ENCODE measurements around the gene PDZD2. TPM values are rescaled to one million over a fixed set of nuclear protein-coding genes. Genes with fewer than 3 reads are reported as not detected.

PDZD2 gene
- total and polyA plus RNA-seq, 2 donors (not counting 3 experiments of a cell fraction or from before 2014, with no cell fraction given) = 0.66 to 6.9 TPM

DNA sequence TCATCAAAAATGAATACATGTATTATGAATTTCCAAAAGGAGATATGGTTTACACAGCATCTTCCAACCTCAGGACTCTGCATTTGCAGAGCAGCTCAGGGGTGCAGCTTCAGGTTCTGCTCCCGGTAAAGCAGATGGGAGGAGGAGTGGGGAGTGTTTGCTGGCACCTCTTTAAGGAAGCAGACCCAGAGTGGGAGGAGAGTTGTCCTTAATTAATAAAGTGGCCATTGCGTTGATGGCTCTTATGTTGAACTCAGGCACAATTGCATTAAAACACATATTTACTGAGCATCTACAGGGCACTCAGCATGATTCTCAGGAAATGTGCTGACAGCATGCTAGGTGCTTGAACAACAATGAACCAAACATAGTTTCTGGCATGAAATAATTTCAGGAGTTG is 121.0 kb downstream of the PDZD2 start:
- Histone ChIP-seq H3K9ac (replicated peaks; ENCODE audit: extremely low read depth, insufficient read depth, low read length) (no peak overlapping the region), H3K9me3 (replicated peaks; ENCODE audit: control insufficient read depth, insufficient read depth, low read length) (no peaks in the 10 kb centered on the region), H3K27ac (ENCODE audit: insufficient read depth, low read depth, low read length) (no peak overlapping the region), H3K27me3 (ENCODE audit: control insufficient read depth in 2 of 2, insufficient read depth in 2 of 2, low read length in 2 of 2) (no peaks in the 10 kb centered on the region), H3K9me1 (replicated peaks; ENCODE audit: control insufficient read depth, extremely low read depth, insufficient read depth, low read length) (no peaks in the 10 kb centered on the region), H4K20me1 (replicated peaks; ENCODE audit: control insufficient read depth, extremely low read depth, insufficient read depth, low read length) (no peaks in the 10 kb centered on the region), H3K4me1 (ENCODE audit: control insufficient read depth, extremely low read depth, insufficient read depth, low read length) (no peaks in the 10 kb centered on the region), H3K4me2 (ENCODE audit: insufficient read depth, low read length) (no peak overlapping the region), H3K79me2 (ENCODE audit: control insufficient read depth, insufficient read depth, low read length) (no peaks in the 10 kb centered on the region), H3K36me3 (ENCODE audit: control insufficient read depth in 2 of 2, extremely low read depth in 1 of 2, insufficient read depth in 2 of 2, low read length in 2 of 2) (no peaks in the 10 kb centered on the region), H2AFZ (ENCODE audit: low read depth, low read length) (no peak overlapping the region), H3K4me3 (replicated peaks in 1 of 3; ENCODE audit: insufficient read depth in 1 of 3, low read depth in 1 of 3, low read length in 3 of 3) (no peak overlapping the region)
- dilution Hi-C loops (cut with MboI; ENCODE audit: extremely low pct_ligation_motif_present, low sequenced_read_pairs) = no loop called here
- CTCF ChIA-PET = no interaction called here
- intact Hi-C loops (cut with micrococcal nuclease) = no loop called here
- no TSS peak for BruUV-seq (replicated peaks)
- TF ChIP-seq POLR2AphosphoS5 (IDR thresholded peaks at IDR 0.05; ENCODE audit: insufficient read depth, low read depth, low read length) (no peak), MYC (IDR thresholded peaks at IDR 0.05; ENCODE audit: low read depth, low read length) (no peak)
- FAIRE-seq (no peak), DNase-seq (ENCODE audit: low read depth, low spot score) (no peak)
- POLR2A ChIA-PET = interaction anchor here (0.7 kb wide), 1 partner anchor 149 kb away, joined by 7 read pairs; no protein-coding TSS in a partner anchor

DNA sequence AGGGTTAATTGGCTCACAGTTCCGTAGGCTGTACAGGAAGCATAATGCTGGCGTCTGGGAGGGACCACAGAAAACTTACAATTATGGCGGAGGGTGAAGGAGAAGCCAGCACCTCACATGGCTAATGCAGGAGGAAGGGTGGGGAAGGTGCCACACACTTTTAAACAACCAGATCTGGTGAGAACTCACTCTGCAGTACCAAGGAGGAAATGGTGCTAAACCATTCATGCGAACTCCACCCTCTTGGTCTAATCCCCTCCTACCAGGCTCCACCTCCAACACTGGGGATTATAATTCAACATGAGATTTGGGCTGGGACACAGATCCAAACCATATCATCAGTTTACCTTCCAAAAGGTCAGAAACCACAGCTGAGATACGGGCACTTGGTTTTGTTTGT is 122.9 kb downstream of the PDZD2 start:
- H3K4me1 ChIP-seq (ENCODE audit: control insufficient read depth, extremely low read depth, insufficient read depth, low read length) = no peaks in the 10 kb centered on the region
- intact Hi-C loops (cut with micrococcal nuclease) = no loop called here
- no TSS peak for BruUV-seq (replicated peaks)
- TF ChIP-seq EZH2 (IDR thresholded peaks at IDR 0.05; ENCODE audit: borderline replicate concordance, low read depth, low read length, severe bottlenecking) (no peak), GATA2 (IDR thresholded peaks at IDR 0.05; ENCODE audit: insufficient read depth, insufficient read length, low read depth, low read length) (no peak)
- no peak for DNase-seq (ENCODE audit: low read depth, low spot score)
- no peaks in the 10 kb centered on the region for H3K9me3 ChIP-seq (replicated peaks; ENCODE audit: control insufficient read depth, insufficient read depth, low read length)
- H2AFZ ChIP-seq (ENCODE audit: low read depth, low read length) = no peak overlapping the region
- H3K9ac ChIP-seq (replicated peaks; ENCODE audit: extremely low read depth, insufficient read depth, low read length) = no peak overlapping the region
- H3K4me2 ChIP-seq (ENCODE audit: insufficient read depth, low read length) = no peak overlapping the region
- no peak overlapping the region for H3K27ac ChIP-seq (ENCODE audit: insufficient read depth, low read depth, low read length)
- ChIA-PET POLR2A (no interaction called here), CTCF (no interaction called here)
- H3K4me3 ChIP-seq (replicated peaks in 1 of 3; ENCODE audit: insufficient read depth in 1 of 3, low read depth in 1 of 3, low read length in 3 of 3) = no peak overlapping the region
- no peaks in the 10 kb centered on the region for H3K27me3 ChIP-seq (ENCODE audit: control insufficient read depth in 2 of 2, insufficient read depth in 2 of 2, low read length in 2 of 2)
- H3K36me3 ChIP-seq (ENCODE audit: control insufficient read depth in 2 of 2, extremely low read depth in 1 of 2, insufficient read depth in 2 of 2, low read length in 2 of 2) = no peaks in the 10 kb centered on the region
- no peaks in the 10 kb centered on the region for H3K9me1 ChIP-seq (replicated peaks; ENCODE audit: control insufficient read depth, extremely low read depth, insufficient read depth, low read length)
- FAIRE-seq = no peak
- H4K20me1 ChIP-seq (replicated peaks; ENCODE audit: control insufficient read depth, extremely low read depth, insufficient read depth, low read length) = no peaks in the 10 kb centered on the region
- dilution Hi-C loops (cut with MboI; ENCODE audit: extremely low pct_ligation_motif_present, low sequenced_read_pairs) = no loop called here
- no peaks in the 10 kb centered on the region for H3K79me2 ChIP-seq (ENCODE audit: control insufficient read depth, insufficient read depth, low read length)

Data from endothelial cell of umbilical vein (primary cell).